Spleen (tissue), 11 donors: ENCODE results near the gene HELZ2. TPM values are rescaled to one million over a fixed set of nuclear protein-coding genes. Genes with fewer than 3 reads are reported as not detected.

Source experiments
- DNase-seq: peaks from one replicate; pipeline ENCODE4 v3.0.0-alpha.2; 2020
- H3K27ac ChIP-seq, 8 donors: fragments of 200-600 bp; sonication (generic) in 7 of 8; 1 replicate in 4 of 8; 2 replicates in 4 of 8; pipeline versions ENCODE4 v1.5.0 to v1.8.0; 2016 to 2021; ENCODE audit warnings: inconsistent platforms in 4 of 8, mild to moderate bottlenecking in 4 of 8, moderate library complexity in 1 of 8
- H3K27me3 ChIP-seq, 7 donors: fragments of 200-600 bp; sonication (generic) in 6 of 7; replicated peaks in 1 of 7; 1 replicate in 4 of 7; 2 replicates in 3 of 7; pipeline versions ENCODE4 v1.5.0 to v1.8.0; 2016 to 2021; ENCODE audit warnings: inconsistent platforms in 3 of 7, mild to moderate bottlenecking in 1 of 7
- H3K36me3 ChIP-seq, 6 donors: fragments of 200-600 bp; sonication (generic) in 5 of 6; 1 replicate in 4 of 6; 2 replicates in 2 of 6; pipeline versions ENCODE4 v1.5.0 to v1.8.0; 2016 to 2021; ENCODE audit warnings: inconsistent platforms in 2 of 6
- H3K4me1 ChIP-seq, 6 donors: fragments of 200-600 bp; sonication (generic) in 5 of 6; 1 replicate in 3 of 6; 2 replicates in 3 of 6; pipeline versions ENCODE4 v1.5.0 to v1.8.0; 2016 to 2021; ENCODE audit warnings: inconsistent platforms in 3 of 6
- H3K4me3 ChIP-seq, 8 donors: fragments of 200-600 bp; sonication (generic) in 7 of 8; 1 replicate in 4 of 8; 2 replicates in 4 of 8; pipeline versions ENCODE4 v1.5.0 to v1.8.0; 2016 to 2021; ENCODE audit warnings: inconsistent platforms in 4 of 8, mild to moderate bottlenecking in 4 of 8, moderate library complexity in 2 of 8
- H3K9me3 ChIP-seq, 8 donors: fragments of 200-600 bp; sonication (generic) in 7 of 8; 1 replicate in 4 of 8; 2 replicates in 4 of 8; pipeline versions ENCODE4 v1.5.0 to v1.8.0; 2016 to 2021; ENCODE audit warnings: inconsistent platforms in 4 of 8
- CTCF ChIP-seq, 11 experiments: fragments of 200-600 bp in 7 of 11; fragments of 450-650 bp in 4 of 11; sonication (generic) in 4 of 11; IDR thresholded peaks in 8 of 11; conservative IDR thresholded peaks in 3 of 11; 1 replicate in 7 of 11; 2 replicates in 4 of 11; pipeline versions ENCODE4 v1.4.0 to v1.8.0; 2016 to 2021; ENCODE audit warnings: antibody characterized with exemption in 11 of 11, inconsistent platforms in 4 of 11, mild to moderate bottlenecking in 1 of 11
- POLR2A ChIP-seq, 3 donors: fragments of 450-650 bp; IDR thresholded peaks; one replicate each; pipeline ENCODE4 v1.5.1; 2017; ENCODE audit warnings: antibody characterized with exemption in 3 of 3, mild to moderate bottlenecking in 1 of 3
- POLR2AphosphoS5 ChIP-seq, 3 donors: sonication (generic); formaldehyde crosslinking; IDR thresholded peaks; one replicate each; pipeline ENCODE4 v1.5.1; 2017; ENCODE audit warnings: antibody characterized with exemption in 3 of 3
- WGBS, 5 donors: extraction: QIAGEN DNeasy Blood & Tissue Kit in 3 of 5; methylation state at CpG; one replicate each; pipeline versions ENCODE4 v1.1.5 to v1.1.7; 2013 to 2018; 5-methylcytosine and 5-hydroxymethylcytosine counted together
- intact Hi-C: fragments of 100-400 bp; cut with DNase I; formaldehyde crosslinking; loops from one replicate; pipeline ENCODE4 v1.15.0; 2023; ENCODE audit warnings: low total_unique reads
- polyA plus RNA-seq, 3 donors: library from polyadenylated mRNA; stranded (reverse); fragments of 200-250 nt; gene quantifications; one replicate each; pipeline ENCODE4 v1.2.1, GENCODE V29; 2013
- total RNA-seq, 7 donors: library from RNA; depleted of rRNA in 3 of 7; stranded (reverse); fragments of >200 nt in 3 of 7; fragmentation: NEBNext Ultra II Directional in 4 of 7; extraction: Animal tissue kit (Norgen Biotek cat#: 25700) in 4 of 7; gene quantifications; one replicate each; pipeline versions ENCODE4 v1.1.0 to v1.2.1, GENCODE V29; 2016 to 2021
- donor health status: healthy with polysubstance abuse.
- donor health status: DM: no; HTN: no; CAD: no; lungs with moderate emphysema.
- donor health status: DM: no; HTN: no; CAD: no.
- donor health status: Bipolar disorder and iron deficiency.
- donor health status: healthy.
- donor health status: DM: no; HTN: no; CAD: no.
- donor health status: DM: yes; HTN: yes; CAD: no.

The HELZ2 gene
- total and polyA plus RNA-seq, 10 donors: 4.3 to 120 (median 62.6) TPM

GRCh38 chr20:63570281-63571086, 3.6 kb downstream of the HELZ2 start:
- WGBS, 5 donors: 86 to 96% (median 91%) methylated on average over 10 to 28 of the region's 28 CpGs
- Histone ChIP-seq H3K4me3 (no peak overlapping the region), H3K4me1 (peaks cover 30 to 81% (median 71%) of the 10 kb centered on the region in 6 donors), H3K27me3 (peaks cover 0 to 6% (median 0%) of the 10 kb centered on the region in 7 donors), H3K9me3 (no peaks in the 10 kb centered on the region), H3K36me3 (peaks cover 0 to 70% (median 25%) of the 10 kb centered on the region in 6 donors), H3K27ac (no peak overlapping the region)
- intact Hi-C loops: no loop called here
- TF ChIP-seq CTCF (IDR thresholded peaks at IDR 0.05 in 8 of 11, conservative IDR thresholded peaks at IDR 0.05 in 3 of 11): no peak
- peak in 2 of 3 donors; percentile 36 to 55 for TF ChIP-seq POLR2AphosphoS5 (IDR thresholded peaks at IDR 0.05)
- TF ChIP-seq POLR2A (IDR thresholded peaks at IDR 0.05): no peak
- no peak for DNase-seq

GRCh38 chr20:63568986-63569949, 4.8 kb downstream of the HELZ2 start:
- Histone ChIP-seq H3K4me1 (peaks cover 22 to 68% (median 61%) of the 10 kb centered on the region in 6 donors), H3K4me3 (peak overlapping the region in 3 of 8 donors; percentile 20 to 65 (median 33)), H3K27ac (peak overlapping the region in 7 of 8 donors; percentile 24 to 90 (median 82)), H3K36me3 (peaks cover 0 to 82% (median 37%) of the 10 kb centered on the region in 6 donors), H3K9me3 (no peaks in the 10 kb centered on the region), H3K27me3 (no peaks in the 10 kb centered on the region)
- TF ChIP-seq POLR2AphosphoS5 (IDR thresholded peaks at IDR 0.05): peak in 1 of 3 donors; percentile 40
- no peak for TF ChIP-seq CTCF (IDR thresholded peaks at IDR 0.05 in 8 of 11, conservative IDR thresholded peaks at IDR 0.05 in 3 of 11)
- intact Hi-C loops: no loop called here
- WGBS, 5 donors: 79 to 89% (median 80%) methylated on average over 8 to 46 of the region's 46 CpGs
- peak; percentile 87 for DNase-seq

GRCh38 chr20:63568170-63568981, 5.7 kb downstream of the HELZ2 start:
- Histone ChIP-seq H3K36me3 (peaks cover 0 to 91% (median 46%) of the 10 kb centered on the region in 6 donors), H3K27ac (peak overlapping the region; percentile 29 to 90 (median 78)), H3K9me3 (no peaks in the 10 kb centered on the region), H3K4me1 (peaks cover 21 to 64% (median 56%) of the 10 kb centered on the region in 6 donors), H3K4me3 (peak overlapping the region in 7 of 8 donors; percentile 4 to 65 (median 23)), H3K27me3 (no peaks in the 10 kb centered on the region)
- DNase-seq: peak; percentile 87
- intact Hi-C loops: no loop called here
- TF ChIP-seq POLR2AphosphoS5 (IDR thresholded peaks at IDR 0.05) (peak in 1 of 3 donors; percentile 59), CTCF (IDR thresholded peaks at IDR 0.05 in 8 of 11, conservative IDR thresholded peaks at IDR 0.05 in 3 of 11) (no peak)
- 36 to 54% (median 44%) methylated on average over 18 to 43 of the region's 43 CpGs for WGBS, 5 donors
